Glutamatergic neuron (in vitro differentiated cells): ENCODE data around the gene WAS. TPM values are rescaled to one million over a fixed set of nuclear protein-coding genes. Genes with fewer than 3 reads are reported as not detected.
A peak's percentile ranks its signal among the peaks of the same experiment; 100 is the strongest.

ENCODE experiments used
- DNase-seq: peaks from one replicate; pipeline ENCODE4 v3.0.0; 2022
- H3K27ac Mint-ChIP-seq: one replicate; pipeline ENCODE4 v1.8.0; 2020; ENCODE audit warnings: mild to moderate bottlenecking, mixed read lengths, inconsistent platforms; ENCODE audit not compliant: unreplicated experiment
- H3K27me3 Mint-ChIP-seq: one replicate; pipeline ENCODE4 v1.8.0; 2020; ENCODE audit warnings: mild to moderate bottlenecking, moderate library complexity, mixed read lengths, inconsistent platforms; ENCODE audit not compliant: unreplicated experiment
- H3K36me3 Mint-ChIP-seq: one replicate; pipeline ENCODE4 v1.8.0; 2020; ENCODE audit warnings: mild to moderate bottlenecking, mixed read lengths, inconsistent platforms; ENCODE audit not compliant: unreplicated experiment
- H3K4me1 Mint-ChIP-seq: one replicate; pipeline ENCODE4 v1.8.0; 2020; ENCODE audit warnings: mild to moderate bottlenecking, low read depth, mixed read lengths, inconsistent platforms; ENCODE audit not compliant: unreplicated experiment
- H3K4me3 Mint-ChIP-seq: one replicate; pipeline ENCODE4 v1.8.0; 2020; ENCODE audit warnings: mild to moderate bottlenecking, mixed read lengths, inconsistent platforms; ENCODE audit not compliant: unreplicated experiment
- H3K9me3 Mint-ChIP-seq: one replicate; pipeline ENCODE4 v1.8.0; 2020; ENCODE audit warnings: mild to moderate bottlenecking, moderate library complexity, mixed read lengths, inconsistent platforms; ENCODE audit not compliant: unreplicated experiment
- CTCF ChIP-seq: fragments of 200-600 bp; sonication (generic); IDR thresholded peaks from one replicate; pipeline ENCODE4 v1.5.0; 2021; ENCODE audit not compliant: partially characterized antibody, unreplicated experiment
- long read RNA-seq: library from polyadenylated mRNA; unstranded; transcript quantifications from one replicate; pipeline ENCODE4 v2.0.0, GENCODE V29; 2020; ENCODE audit not compliant: unreplicated experiment
- total RNA-seq: library from RNA; stranded (reverse); fragmentation: NEBNext Ultra II Directional; extraction: Animal tissue kit (Norgen Biotek cat#: 25700); gene quantifications from one replicate; pipeline ENCODE4 v1.2.1, GENCODE V29; 2021; ENCODE audit not compliant: unreplicated experiment

The WAS gene
- 2.6 TPM for total RNA-seq
- long read RNA-seq: 0 reads

DNA sequence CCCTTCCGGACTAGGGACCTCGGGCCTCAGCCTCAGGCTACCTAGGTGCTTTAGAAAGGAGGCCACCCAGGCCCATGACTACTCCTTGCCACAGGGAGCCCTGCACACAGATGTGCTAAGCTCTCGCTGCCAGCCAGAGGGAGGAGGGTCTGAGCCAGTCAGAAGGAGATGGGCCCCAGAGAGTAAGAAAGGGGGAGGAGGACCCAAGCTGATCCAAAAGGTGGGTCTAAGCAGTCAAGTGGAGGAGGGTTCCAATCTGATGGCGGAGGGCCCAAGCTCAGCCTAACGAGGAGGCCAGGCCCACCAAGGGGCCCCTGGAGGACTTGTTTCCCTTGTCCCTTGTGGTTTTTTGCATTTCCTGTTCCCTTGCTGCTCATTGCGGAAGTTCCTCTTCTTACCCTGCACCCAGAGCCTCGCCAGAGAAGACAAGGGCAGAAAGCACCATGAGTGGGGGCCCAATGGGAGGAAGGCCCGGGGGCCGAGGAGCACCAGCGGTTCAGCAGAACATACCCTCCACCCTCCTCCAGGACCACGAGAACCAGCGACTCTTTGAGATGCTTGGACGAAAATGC is at the start of gene WAS:
TSS of gene WAS (plus strand) at position 389 of the 572 bp plus-strand sequence. CDS start at position 444, 55 bp downstream.
- H3K9me3 Mint-ChIP-seq: peaks cover 4% of the 10 kb centered on the region
- no peak for DNase-seq
- no peaks in the 10 kb centered on the region for H3K36me3 Mint-ChIP-seq
- TF ChIP-seq CTCF: no peak
- no peak within 1 kb of the TSS for H3K27ac Mint-ChIP-seq
- H3K4me3 Mint-ChIP-seq: no peak within 1 kb of the TSS
- H3K4me1 Mint-ChIP-seq: no peaks in the 10 kb centered on the region
- peaks cover 6% of the 10 kb centered on the region for H3K27me3 Mint-ChIP-seq

DNA sequence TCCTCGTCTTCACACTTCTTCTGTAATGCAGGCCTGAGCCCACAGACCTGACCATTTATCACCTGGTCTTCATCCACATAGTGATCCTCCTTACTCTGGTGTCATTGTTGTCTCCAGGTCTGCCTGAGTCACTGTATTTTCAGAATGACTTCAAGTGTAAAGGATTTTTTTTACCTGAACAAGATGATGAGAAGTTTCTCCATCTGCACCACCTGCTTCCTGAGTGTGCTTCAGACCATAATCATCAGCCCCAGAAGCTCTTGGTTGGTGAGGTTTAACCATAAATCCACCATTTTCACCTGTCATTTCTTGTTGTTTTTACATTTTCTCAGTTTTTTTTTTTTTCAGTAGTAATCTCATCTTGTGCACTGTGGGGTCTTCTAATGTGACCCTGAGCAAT is 47.3 kb upstream of the WAS start:
- peaks cover 2% of the 10 kb centered on the region for H3K27me3 Mint-ChIP-seq
- H3K36me3 Mint-ChIP-seq: no peaks in the 10 kb centered on the region
- TF ChIP-seq CTCF: no peak
- no peaks in the 10 kb centered on the region for H3K9me3 Mint-ChIP-seq
- DNase-seq: no peak
- H3K4me3 Mint-ChIP-seq: no peak overlapping the region
- no peaks in the 10 kb centered on the region for H3K4me1 Mint-ChIP-seq
- H3K27ac Mint-ChIP-seq: no peak overlapping the region

- DNase-seq: no peak
- Mint-ChIP-seq H3K36me3 (no peaks in the 10 kb centered on the region), H3K27ac (no peak overlapping the region), H3K27me3 (no peaks in the 10 kb centered on the region), H3K4me1 (no peaks in the 10 kb centered on the region), H3K4me3 (no peak overlapping the region), H3K9me3 (no peaks in the 10 kb centered on the region)
- no peak for TF ChIP-seq CTCF
Observed at GRCh38 chrX:48636776-48637175, 46.8 kb upstream of the WAS start.

DNA sequence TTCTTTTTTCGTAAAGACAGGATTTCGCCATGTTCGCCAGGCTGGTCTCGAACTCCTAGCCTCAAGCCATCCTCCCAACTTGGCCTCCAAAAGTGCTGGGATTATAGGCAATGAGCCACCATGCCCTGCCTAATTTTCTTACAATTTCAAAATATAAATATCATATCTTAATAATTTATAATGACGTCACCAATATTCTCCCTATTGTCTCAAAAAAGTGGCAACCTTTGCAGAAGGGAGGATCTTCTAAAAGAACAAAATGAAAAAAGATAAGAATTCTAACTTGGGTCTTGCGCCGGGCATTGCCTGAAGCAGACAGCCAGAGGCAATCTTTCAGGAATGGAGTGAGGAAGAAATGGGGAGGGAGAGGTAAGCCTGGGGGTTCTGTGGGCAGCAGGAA is 37.9 kb upstream of the WAS start:
- peaks cover 6% of the 10 kb centered on the region for H3K4me1 Mint-ChIP-seq
- H3K4me3 Mint-ChIP-seq: no peak overlapping the region
- no peak overlapping the region for H3K27ac Mint-ChIP-seq
- no peak for TF ChIP-seq CTCF
- H3K9me3 Mint-ChIP-seq: no peaks in the 10 kb centered on the region
- no peaks in the 10 kb centered on the region for H3K27me3 Mint-ChIP-seq
- H3K36me3 Mint-ChIP-seq: no peaks in the 10 kb centered on the region
- DNase-seq: no peak

DNA sequence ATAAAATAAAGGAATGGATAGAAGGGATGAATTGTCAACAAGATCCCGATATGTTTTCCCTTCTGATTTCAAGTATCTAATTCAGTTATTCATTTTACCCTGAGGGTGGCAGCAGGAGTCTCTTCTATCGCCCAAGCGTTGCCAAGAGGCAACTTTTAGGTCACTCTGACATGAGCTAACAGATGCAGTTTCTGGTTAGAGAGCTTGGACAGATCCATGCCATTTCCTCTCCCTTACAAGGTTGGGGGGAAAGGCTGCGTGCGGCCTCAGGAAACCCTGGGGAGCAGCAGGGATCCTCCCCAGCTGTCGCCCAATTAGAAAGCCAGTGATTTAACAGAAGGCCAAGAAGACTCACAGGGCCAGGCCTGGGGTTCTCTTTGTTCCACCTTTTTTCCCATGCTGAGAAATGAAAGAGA is 35.3 kb upstream of the WAS start:
- Mint-ChIP-seq H3K27ac (peak overlapping the region; percentile 97), H3K4me3 (no peak overlapping the region), H3K36me3 (no peaks in the 10 kb centered on the region), H3K9me3 (no peaks in the 10 kb centered on the region), H3K27me3 (no peaks in the 10 kb centered on the region), H3K4me1 (peaks cover 6% of the 10 kb centered on the region)
- peak; percentile 64 for DNase-seq
- no peak for TF ChIP-seq CTCF
